CD4-positive, alpha-beta T cell (primary cell): Measurements from ENCODE around the gene MSH2. TPM values are rescaled to one million over a fixed set of nuclear protein-coding genes. Genes with fewer than 3 reads are reported as not detected.
"Not testable (repeated sequence)": the region's sequence is repeated elsewhere in the genome, so short reads cannot be mapped to it uniquely, and the experiment has no call there.

Experiments used
- ATAC-seq: fragments of 200-7000 bp; cut with Tn5 transposase; one replicate; pipeline ENCODE4 v1.10.0; 2022; ENCODE audit warnings: mild to moderate bottlenecking; ENCODE audit not compliant: poor library complexity
- CTCF ChIA-PET: fragments of 350-600 bp; sonication (Branson Sonifier 250); formaldehyde crosslinking; loops from one replicate; lab custom pipeline; 2021; ENCODE audit warnings: antibody characterized with exemption, inconsistent platforms; lab: Charles Lee
- POLR2A ChIA-PET: fragments of 350-600 bp; sonication (Branson Sonifier 250); formaldehyde crosslinking; loops from one replicate; lab custom pipeline; 2021; ENCODE audit warnings: antibody characterized with exemption, inconsistent platforms; lab: Charles Lee
- DNase-seq, 14 experiments: peaks; one replicate each; pipeline ENCODE4 v3.0.0-alpha.2; 2013 to 2020; ENCODE audit warnings: mixed read lengths in 2 of 14
- H3K27ac ChIP-seq, 2 donors: one replicate each; pipeline versions ENCODE4 v1.5.1 to v1.7.0; 2013; ENCODE audit warnings: low read length in 2 of 2, low read depth in 1 of 2, mild to moderate bottlenecking in 1 of 2
- H3K27me3 ChIP-seq, 2 experiments: 1 replicate in 1 of 2; 2 replicates in 1 of 2; pipeline versions ENCODE4 v1.6.1 to v1.7.0; 2013; ENCODE audit warnings: low read length in 2 of 2, control low read depth in 1 of 2, mild to moderate bottlenecking in 1 of 2, moderate library complexity in 1 of 2; ENCODE audit not compliant: insufficient read depth in 2 of 2, control insufficient read depth in 1 of 2
- H3K36me3 ChIP-seq: one replicate; pipeline ENCODE4 v1.6.1; 2013; ENCODE audit warnings: low read length, control low read depth; ENCODE audit not compliant: insufficient read depth
- H3K4me1 ChIP-seq: one replicate; pipeline ENCODE4 v1.6.1; 2013; ENCODE audit warnings: low read length, control low read depth; ENCODE audit not compliant: insufficient read depth
- H3K4me3 ChIP-seq: one replicate; pipeline ENCODE4 v1.5.1; 2013; ENCODE audit warnings: mild to moderate bottlenecking, low read length, moderate library complexity
- H3K9me3 ChIP-seq, 2 experiments: 1 replicate in 1 of 2; 2 replicates in 1 of 2; pipeline versions ENCODE4 v1.6.1 to v1.7.0; 2013; ENCODE audit warnings: low read length in 2 of 2, mild to moderate bottlenecking in 2 of 2, control low read depth in 1 of 2, moderate library complexity in 1 of 2; ENCODE audit not compliant: control insufficient read depth in 1 of 2, insufficient read depth in 1 of 2
- H3K27ac Mint-ChIP-seq: one replicate; pipeline ENCODE4 v1.8.0; 2020; ENCODE audit warnings: mixed read lengths
- H3K27me3 Mint-ChIP-seq: one replicate; pipeline ENCODE4 v1.8.0; 2021; ENCODE audit warnings: mixed read lengths
- H3K36me3 Mint-ChIP-seq: one replicate; pipeline ENCODE4 v1.8.0; 2021; ENCODE audit warnings: low read depth, mixed read lengths
- H3K4me1 Mint-ChIP-seq: one replicate; pipeline ENCODE4 v1.8.0; 2021; ENCODE audit warnings: low read depth, mixed read lengths
- H3K4me3 Mint-ChIP-seq: one replicate; pipeline ENCODE4 v1.8.0; 2020; ENCODE audit warnings: mild to moderate bottlenecking, mixed read lengths
- H3K9me3 Mint-ChIP-seq: one replicate; pipeline ENCODE4 v1.8.0; 2020; ENCODE audit warnings: mixed read lengths
- intact Hi-C, 2 experiments: fragments of 100-400 bp; cut with DNase I in 1 of 2; cut with micrococcal nuclease in 1 of 2; formaldehyde crosslinking; loops; one replicate each; pipeline versions ENCODE4 v1.15.1 to v1.9.0; 2023 to 2025; cut with DNase I, micrococcal nuclease
- total RNA-seq, 174 experiments: library from RNA in 2 of 174; stranded (reverse) in 2 of 174; gene quantifications; one replicate each; pipeline ENCODE4 v1.2.3 and lab custom pipeline; 2021 to 2026
- TF ChIP-seq, protein P1 (sequence below): fragments of 200-600 bp; IDR thresholded peaks from one replicate; pipeline ENCODE4 v1.8.0; 2022; ENCODE audit warnings: antibody characterized with exemption, mild to moderate bottlenecking

The MSH2 gene
- total RNA-seq, 2 experiments from 2014 or later, result 7.1 to 8.2 TPM

DNA sequence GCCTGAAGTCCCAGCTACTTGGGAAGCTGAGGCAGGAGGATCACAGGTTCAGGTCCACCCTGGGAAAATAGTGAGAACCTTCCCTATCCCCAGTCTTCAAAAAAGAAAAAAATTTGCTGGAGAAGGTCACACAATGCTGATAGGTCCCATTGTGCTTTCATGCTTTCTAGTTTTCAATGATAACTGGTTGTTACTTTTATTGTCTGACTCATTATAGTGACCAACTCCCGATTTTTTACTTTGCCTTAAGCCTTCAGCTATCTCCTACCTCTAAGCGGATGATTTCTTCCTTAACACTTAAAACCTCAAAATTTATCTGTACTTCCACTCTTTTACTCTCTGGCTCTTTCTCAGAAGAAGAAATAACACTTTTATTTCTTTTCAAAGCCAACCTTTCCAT lies 17.3 kb downstream of the MSH2 start:
- DNase-seq, result no peak
- Histone ChIP-seq H3K27ac (no peak overlapping the region), H3K27me3 (no peaks in the 10 kb centered on the region), H3K36me3 (peaks cover 47% of the 10 kb centered on the region), H3K9me3 (no peaks in the 10 kb centered on the region), H3K4me3 (no peak overlapping the region), H3K4me1 (no peaks in the 10 kb centered on the region)
- TF ChIP-seq, protein P1, sequence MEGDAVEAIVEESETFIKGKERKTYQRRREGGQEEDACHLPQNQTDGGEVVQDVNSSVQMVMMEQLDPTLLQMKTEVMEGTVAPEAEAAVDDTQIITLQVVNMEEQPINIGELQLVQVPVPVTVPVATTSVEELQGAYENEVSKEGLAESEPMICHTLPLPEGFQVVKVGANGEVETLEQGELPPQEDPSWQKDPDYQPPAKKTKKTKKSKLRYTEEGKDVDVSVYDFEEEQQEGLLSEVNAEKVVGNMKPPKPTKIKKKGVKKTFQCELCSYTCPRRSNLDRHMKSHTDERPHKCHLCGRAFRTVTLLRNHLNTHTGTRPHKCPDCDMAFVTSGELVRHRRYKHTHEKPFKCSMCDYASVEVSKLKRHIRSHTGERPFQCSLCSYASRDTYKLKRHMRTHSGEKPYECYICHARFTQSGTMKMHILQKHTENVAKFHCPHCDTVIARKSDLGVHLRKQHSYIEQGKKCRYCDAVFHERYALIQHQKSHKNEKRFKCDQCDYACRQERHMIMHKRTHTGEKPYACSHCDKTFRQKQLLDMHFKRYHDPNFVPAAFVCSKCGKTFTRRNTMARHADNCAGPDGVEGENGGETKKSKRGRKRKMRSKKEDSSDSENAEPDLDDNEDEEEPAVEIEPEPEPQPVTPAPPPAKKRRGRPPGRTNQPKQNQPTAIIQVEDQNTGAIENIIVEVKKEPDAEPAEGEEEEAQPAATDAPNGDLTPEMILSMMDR, result no peak
- Mint-ChIP-seq H3K27me3 (no peaks in the 10 kb centered on the region), H3K36me3 (peaks cover 75% of the 10 kb centered on the region), H3K4me1 (no peaks in the 10 kb centered on the region), H3K27ac (no peak overlapping the region), H3K9me3 (no peaks in the 10 kb centered on the region), H3K4me3 (no peak overlapping the region)
- CTCF ChIA-PET, result interaction anchor here (0.9 kb wide), 1 partner anchor 40 kb away, joined by 3 read pairs; no protein-coding TSS in a partner anchor
- POLR2A ChIA-PET, result no interaction called here
- ATAC-seq, result no peak
- intact Hi-C loops, result no loop called here

DNA sequence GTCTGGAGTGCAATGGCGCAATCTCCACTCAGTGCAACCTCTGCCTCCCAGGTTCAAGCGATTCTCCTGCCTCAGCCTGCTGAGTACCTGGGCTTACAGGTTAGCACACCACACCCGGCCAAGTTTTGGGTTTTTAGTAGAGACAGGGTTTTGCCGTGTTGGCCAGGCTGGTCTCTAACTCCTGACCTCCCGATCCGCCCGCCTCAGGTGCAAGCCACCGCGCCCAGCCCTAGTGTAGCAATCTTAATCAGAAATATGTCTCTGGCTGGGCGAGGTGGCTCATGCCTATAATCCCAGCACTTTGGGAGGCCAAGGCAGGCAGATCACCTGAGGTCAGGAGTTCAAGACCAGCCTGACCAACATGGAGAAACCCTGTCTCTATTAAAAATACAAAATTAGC lies 17.7 kb downstream of the MSH2 start:
- H3K27me3 Mint-ChIP-seq, H3K27ac ChIP-seq, ATAC-seq, POLR2A ChIA-PET, H3K4me1 Mint-ChIP-seq, H3K27me3 ChIP-seq, DNase-seq, H3K27ac Mint-ChIP-seq, H3K9me3 ChIP-seq, H3K4me1 ChIP-seq, intact Hi-C loops, H3K4me3 ChIP-seq, H3K9me3 Mint-ChIP-seq, H3K4me3 Mint-ChIP-seq: not testable (repeated sequence)
- CTCF ChIA-PET, result interaction anchor here (0.9 kb wide), 2 partner anchors 40 to 53 kb away, joined by 3 read pairs; no protein-coding TSS in a partner anchor
- peaks cover 75% of the 10 kb centered on the region for H3K36me3 Mint-ChIP-seq
- peaks cover 44% of the 10 kb centered on the region for H3K36me3 ChIP-seq

DNA sequence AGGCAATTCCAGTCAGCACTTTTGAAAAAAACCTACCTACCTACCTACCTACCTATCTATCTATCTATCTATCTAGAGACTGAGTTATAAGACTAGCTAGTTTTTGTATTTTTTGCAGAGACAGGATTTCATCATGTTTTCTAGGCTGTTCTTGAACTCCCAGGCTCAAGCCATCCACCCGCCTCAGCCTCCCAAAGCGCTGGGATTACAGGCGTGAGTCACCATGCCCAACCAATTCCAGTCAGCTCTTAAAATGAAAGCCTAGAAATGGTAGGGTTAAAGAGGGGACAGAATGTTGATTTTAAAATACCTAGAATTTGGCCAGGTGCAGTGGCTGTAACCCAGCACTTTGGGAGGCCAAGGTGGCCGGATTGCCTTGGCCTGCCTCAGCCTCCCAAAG lies 19.1 kb downstream of the MSH2 start:
- ATAC-seq (no peak), DNase-seq (no peak)
- ChIA-PET CTCF (no interaction called here), POLR2A (no interaction called here)
- Histone ChIP-seq H3K36me3 (peaks cover 31% of the 10 kb centered on the region), H3K4me3 (no peak overlapping the region), H3K27ac (no peak overlapping the region), H3K4me1 (no peaks in the 10 kb centered on the region), H3K27me3 (no peaks in the 10 kb centered on the region), H3K9me3 (no peaks in the 10 kb centered on the region)
- Mint-ChIP-seq H3K9me3 (no peaks in the 10 kb centered on the region), H3K27me3 (no peaks in the 10 kb centered on the region), H3K36me3 (peaks cover 67% of the 10 kb centered on the region), H3K4me3 (no peak overlapping the region), H3K27ac (no peak overlapping the region), H3K4me1 (no peaks in the 10 kb centered on the region)
- TF ChIP-seq, protein P1, result no peak
- intact Hi-C loops, result no loop called here

DNA sequence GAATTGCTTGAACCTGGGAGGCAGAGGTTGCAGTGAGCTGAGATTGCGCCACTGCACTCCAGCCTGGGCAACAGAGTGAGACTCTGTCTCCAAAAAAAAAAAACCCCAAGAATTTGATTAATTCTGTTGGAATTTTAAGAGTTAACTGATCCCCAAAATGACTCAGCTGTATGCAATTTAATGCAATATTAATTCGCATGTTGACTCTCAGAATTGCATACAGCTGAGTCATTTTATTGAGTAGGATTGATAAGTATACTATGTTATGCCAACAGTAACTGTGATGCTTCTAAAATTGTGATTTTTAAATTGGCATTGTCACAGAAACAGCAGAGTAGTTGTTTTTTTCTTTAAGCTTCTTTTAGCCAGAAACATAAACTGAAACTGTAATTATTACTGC lies 19.6 kb downstream of the MSH2 start:
- Histone ChIP-seq H3K36me3 (peaks cover 25% of the 10 kb centered on the region), H3K27me3 (no peaks in the 10 kb centered on the region), H3K4me1 (no peaks in the 10 kb centered on the region), H3K4me3 (no peak overlapping the region), H3K9me3 (no peaks in the 10 kb centered on the region), H3K27ac (no peak overlapping the region)
- ChIA-PET POLR2A (interaction anchor here (0.7 kb wide), 1 partner anchor 88 kb away, joined by 3 read pairs; no protein-coding TSS in a partner anchor), CTCF (no interaction called here)
- intact Hi-C loops, result no loop called here
- TF ChIP-seq, protein P1, result no peak
- DNase-seq (no peak), ATAC-seq (no peak)
- Mint-ChIP-seq H3K27me3 (no peaks in the 10 kb centered on the region), H3K4me3 (no peak overlapping the region), H3K27ac (no peak overlapping the region), H3K36me3 (peaks cover 68% of the 10 kb centered on the region), H3K9me3 (no peaks in the 10 kb centered on the region), H3K4me1 (no peaks in the 10 kb centered on the region)
